ENCODE measurements around the gene ELFN1.

Gene ELFN1

GRCh38 chr7:1651891-1652290 is 18.2 kb upstream of the ELFN1 start:
- CTCF ChIA-PET, result interaction anchor here (0.7 kb wide), 1 partner anchor 495 kb away, joined by 3 read pairs; no protein-coding TSS in a partner anchor
- H3K27ac ChIP-seq, result no peak overlapping the region
- no peak for TF ChIP-seq CTCF (conservative IDR thresholded peaks at IDR 0.05; ENCODE audit: low read depth)
- POLR2A ChIA-PET (ENCODE audit: low non-redundant PET), result no interaction called here
- no peak for DNase-seq (ENCODE audit: low spot score)

- no peak for DNase-seq (ENCODE audit: low spot score)
Observed at GRCh38 chr7:1653500-1653899, 16.6 kb upstream of the ELFN1 start.

GRCh38 chr7:1654111-1654510 is 16.0 kb upstream of the ELFN1 start:
- DNase-seq (ENCODE audit: low spot score), result no peak
- TF ChIP-seq CTCF (conservative IDR thresholded peaks at IDR 0.05; ENCODE audit: low read depth), result no peak
- no peak overlapping the region for H3K27ac ChIP-seq
- CTCF ChIA-PET, result no interaction called here
- POLR2A ChIA-PET (ENCODE audit: low non-redundant PET), result no interaction called here

More at GRCh38 chr7:1653500-1653899, 16.6 kb upstream of the ELFN1 start:
- ChIA-PET CTCF (no interaction called here), POLR2A (ENCODE audit: low non-redundant PET) (no interaction called here)
- H3K27ac ChIP-seq, result no peak overlapping the region
- no peak for TF ChIP-seq CTCF (conservative IDR thresholded peaks at IDR 0.05; ENCODE audit: low read depth)

GRCh38 chr7:1654738-1655475 is 15.2 kb upstream of the ELFN1 start:
- no peak for DNase-seq (ENCODE audit: low spot score)
- ChIA-PET CTCF (interaction anchor here (0.6 kb wide), 1 partner anchor 15 kb away, joined by 7 read pairs; no protein-coding TSS in a partner anchor), POLR2A (ENCODE audit: low non-redundant PET) (no interaction called here)
- no peak overlapping the region for H3K27ac ChIP-seq
- TF ChIP-seq CTCF (conservative IDR thresholded peaks at IDR 0.05; ENCODE audit: low read depth), result no peak

- no peak for TF ChIP-seq CTCF (conservative IDR thresholded peaks at IDR 0.05; ENCODE audit: low read depth)
- POLR2A ChIA-PET (ENCODE audit: low non-redundant PET), result no interaction called here
- H3K27ac ChIP-seq, result no peak overlapping the region
- CTCF ChIA-PET, result no interaction called here
- DNase-seq (ENCODE audit: low spot score), result no peak
Observed at GRCh38 chr7:1659696-1660095, 10.4 kb upstream of the ELFN1 start.

- DNase-seq (ENCODE audit: low spot score), result no peak
- no peak for TF ChIP-seq CTCF (conservative IDR thresholded peaks at IDR 0.05; ENCODE audit: low read depth)
- ChIA-PET POLR2A (ENCODE audit: low non-redundant PET) (no interaction called here), CTCF (interaction anchor here (0.6 kb wide), 1 partner anchor 57 kb away, joined by 5 read pairs; no protein-coding TSS in a partner anchor)
- H3K27ac ChIP-seq, result no peak overlapping the region
Observed at GRCh38 chr7:1661461-1661860, 8.6 kb upstream of the ELFN1 start.

Measured in RWPE1 (cell line).